SK-N-SH (cell line): ENCODE results near the gene APOE. TPM values are rescaled to one million over a fixed set of nuclear protein-coding genes. Genes with fewer than 3 reads are reported as not detected.

Experiments used
- CTCF ChIA-PET: fragments of 300-600, 350-600 bp; formaldehyde crosslinking; extraction: SDS; loops from one replicate; lab custom pipeline; 2021; lab: Yijun Ruan, JAX
- POLR2A ChIA-PET: fragments of 350-600 bp; sonication (Branson Sonifier 250); formaldehyde crosslinking; extraction: SDS; loops from one replicate; lab custom pipeline; 2020; ENCODE audit warnings: antibody characterized with exemption, inconsistent platforms; lab: Yijun Ruan, JAX
- DNase-seq: peaks from one replicate; pipeline ENCODE4 v3.0.0; 2012
- H2AFZ ChIP-seq: fragments of 200-600 bp; sonication (generic); 2 replicates; pipeline ENCODE4 v1.8.1; 2016; ENCODE audit warnings: antibody characterized with exemption, mild to moderate bottlenecking, low read depth
- H3F3A ChIP-seq: fragments of 200-600 bp; sonication (generic); replicated peaks from 2 replicates; pipeline ENCODE3; 2016; ENCODE audit warnings: antibody characterized with exemption, mild to moderate bottlenecking; ENCODE audit not compliant: insufficient read depth
- H3K27ac ChIP-seq, 2 experiments: fragments of 200-500 bp in 1 of 2; fragments of 200-600 bp in 1 of 2; sonication (Bioruptor generic) in 1 of 2; sonication (generic), shearing (Covaris generic) in 1 of 2; 2 replicates each; pipeline versions ENCODE4 v1.5.1 to v1.6.1; 2014 to 2016; ENCODE audit warnings: low read depth in 2 of 2, inconsistent platforms in 1 of 2, low read length in 1 of 2, mild to moderate bottlenecking in 1 of 2, mixed read lengths in 1 of 2
- H3K27me3 ChIP-seq: fragments of 200-600 bp; sonication (generic), shearing (Covaris generic); 2 replicates; pipeline ENCODE4 v1.6.1; 2016; ENCODE audit warnings: mixed run types; ENCODE audit not compliant: insufficient read depth
- H3K36me3 ChIP-seq, 2 experiments: fragments of 200-500 bp in 1 of 2; fragments of 200-600 bp in 1 of 2; sonication (Bioruptor generic) in 1 of 2; sonication (generic) in 1 of 2; replicated peaks in 1 of 2; 2 replicates each; pipeline versions ENCODE3 to v1.5.1; 2014 to 2016; ENCODE audit warnings: low read length in 1 of 2, mild to moderate bottlenecking in 1 of 2; ENCODE audit not compliant: insufficient read depth in 2 of 2, control insufficient read depth in 1 of 2
- H3K4me1 ChIP-seq, 2 experiments: fragments of 200-500 bp in 1 of 2; fragments of 200-600 bp in 1 of 2; sonication (Bioruptor generic) in 1 of 2; sonication (generic), shearing (Covaris generic) in 1 of 2; 2 replicates each; pipeline versions ENCODE4 v1.5.1 to v1.6.1; 2014 to 2016; ENCODE audit warnings: low read depth in 1 of 2, low read length in 1 of 2, mixed run types in 1 of 2; ENCODE audit not compliant: insufficient read depth in 2 of 2, control insufficient read depth in 1 of 2
- H3K4me2 ChIP-seq: fragments of 200-600 bp; sonication (generic), shearing (Covaris generic); 2 replicates; pipeline ENCODE4 v1.6.1; 2017; ENCODE audit warnings: mixed run types
- H3K4me3 ChIP-seq, 2 experiments: fragments of 200-500 bp in 1 of 2; fragments of 200-600 bp in 1 of 2; sonication (Bioruptor generic) in 1 of 2; sonication (generic), shearing (Covaris generic) in 1 of 2; 2 replicates each; pipeline versions ENCODE4 v1.5.1 to v1.8.1; 2014 to 2016; ENCODE audit warnings: low read depth in 2 of 2, inconsistent platforms in 1 of 2, low read length in 1 of 2, mild to moderate bottlenecking in 1 of 2, mixed read lengths in 1 of 2, moderate library complexity in 1 of 2
- H3K79me2 ChIP-seq: fragments of 200-600 bp; sonication (generic); 2 replicates; pipeline ENCODE4 v1.8.1; 2017; ENCODE audit warnings: mild to moderate bottlenecking; ENCODE audit not compliant: insufficient read depth
- H3K9ac ChIP-seq: fragments of 200-600 bp; sonication (generic); 2 replicates; pipeline ENCODE4 v1.6.1; 2017; ENCODE audit warnings: mixed run types
- H3K9me2 ChIP-seq: fragments of 200-600 bp; sonication (generic); 2 replicates; pipeline ENCODE4 v1.6.1; 2017; ENCODE audit warnings: mixed run types
- H3K9me3 ChIP-seq: fragments of 200-600 bp; sonication (generic); 2 replicates; pipeline ENCODE4 v1.6.1; 2017; ENCODE audit warnings: mixed run types, mild to moderate bottlenecking, moderate library complexity
- H4K20me1 ChIP-seq: fragments of 200-600 bp; sonication (generic); 2 replicates; pipeline ENCODE4 v1.6.1; 2017; ENCODE audit warnings: mild to moderate bottlenecking, mixed run types; ENCODE audit not compliant: insufficient read depth
- EP300 ChIP-seq, 2 experiments: IDR thresholded peaks; 2 replicates each; pipeline versions ENCODE4 v1.4.0 to v1.6.1; 2012; ENCODE audit warnings: borderline replicate concordance in 1 of 2, low read depth in 1 of 2, low read length in 1 of 2
- FOXM1 ChIP-seq: IDR thresholded peaks from 2 replicates; pipeline ENCODE4 v1.4.0; 2012; ENCODE audit warnings: low read depth, mild to moderate bottlenecking
- GATA2 ChIP-seq: sonication (generic); formaldehyde crosslinking; IDR thresholded peaks from 2 replicates; pipeline ENCODE4 v1.5.0; 2020; ENCODE audit warnings: mild to moderate bottlenecking, missing genetic modification reagents
- REST ChIP-seq: IDR thresholded peaks from 2 replicates; pipeline ENCODE4 v1.6.1; 2012; ENCODE audit warnings: mild to moderate bottlenecking, low read depth, low read length, moderate library complexity
- RFX5 ChIP-seq: IDR thresholded peaks from 2 replicates; pipeline ENCODE4 v1.6.1; 2012; ENCODE audit warnings: mild to moderate bottlenecking, improper control_type of control experiment, low read length
- RXRA ChIP-seq: IDR thresholded peaks from 2 replicates; pipeline ENCODE4 v1.4.0; 2012; ENCODE audit warnings: low read depth, mild to moderate bottlenecking, borderline replicate concordance
- SIN3A ChIP-seq: IDR thresholded peaks from 2 replicates; pipeline ENCODE4 v1.6.1; 2012; ENCODE audit warnings: low read depth, mild to moderate bottlenecking, low read length, moderate library complexity, borderline replicate concordance
- YY1 ChIP-seq: IDR thresholded peaks from 2 replicates; pipeline ENCODE4 v1.4.0; 2012; ENCODE audit warnings: low read depth, mild to moderate bottlenecking
- ZBTB33 ChIP-seq: IDR thresholded peaks from 2 replicates; pipeline ENCODE4 v1.4.0; 2012; ENCODE audit warnings: low read depth, borderline replicate concordance
- WGBS: methylation state at CpG from one replicate; pipeline ENCODE4 v1.1.6; 2017; ENCODE audit warnings: low lambda C conversion rate; 5-methylcytosine and 5-hydroxymethylcytosine counted together
- polyA plus RNA-seq, 3 experiments: library from polyadenylated mRNA; depleted of rRNA; stranded (reverse); fragments of >200 nt; gene quantifications; 2 replicates each; pipeline ENCODE4 v1.2.3, GENCODE V29; 2012
- TF ChIP-seq, protein P1 (sequence below): fragments of 150-350 bp; IDR thresholded peaks from 2 replicates; pipeline ENCODE4 v1.6.1; 2016; ENCODE audit warnings: mild to moderate bottlenecking, low read depth, low read length
- TF ChIP-seq, protein P2 (sequence below): IDR thresholded peaks from 2 replicates; pipeline ENCODE4; 2012

APOE gene
- polyA plus RNA-seq, 1 of the 3 experiments (the other 2 are of a cell fraction) = 56.0 TPM

- Histone ChIP-seq H3K27ac (no peak overlapping the region), H3K4me3 (no peak overlapping the region), H3K36me3 (peaks cover 3 to 6% of the 10 kb centered on the region in 2 experiments), H4K20me1 (no peaks in the 10 kb centered on the region), H3K27me3 (no peaks in the 10 kb centered on the region), H3K9me2 (no peaks in the 10 kb centered on the region), H3K9me3 (no peaks in the 10 kb centered on the region), H3K4me2 (no peak overlapping the region), H3F3A (peaks cover 5% of the 10 kb centered on the region), H2AFZ (no peak overlapping the region), H3K79me2 (peaks cover 3% of the 10 kb centered on the region; the same call in 1 of the 2 replicates), H3K4me1 (peaks cover 0 to 5% of the 10 kb centered on the region in 2 experiments; a peak in 1 of 4 replicates), H3K9ac (no peak overlapping the region)
- POLR2A ChIA-PET = interaction anchor here (1.2 kb wide), 1 partner anchor 39 kb away, joined by 3 read pairs; no protein-coding TSS in a partner anchor
- DNase-seq = no peak
- CTCF ChIA-PET = interaction anchor here (0.5 to 10.2 kb wide), 3 partner anchors 39 to 575 kb away, joined by 4 to 131 read pairs (median 57); partner anchors contain the start of gene APOE
- WGBS = 70% methylated on average over 2 of the region's 5 CpGs
- TF ChIP-seq SIN3A = no peak
- no peak for TF ChIP-seq RFX5
- no peak for TF ChIP-seq YY1
- TF ChIP-seq, protein P1, sequence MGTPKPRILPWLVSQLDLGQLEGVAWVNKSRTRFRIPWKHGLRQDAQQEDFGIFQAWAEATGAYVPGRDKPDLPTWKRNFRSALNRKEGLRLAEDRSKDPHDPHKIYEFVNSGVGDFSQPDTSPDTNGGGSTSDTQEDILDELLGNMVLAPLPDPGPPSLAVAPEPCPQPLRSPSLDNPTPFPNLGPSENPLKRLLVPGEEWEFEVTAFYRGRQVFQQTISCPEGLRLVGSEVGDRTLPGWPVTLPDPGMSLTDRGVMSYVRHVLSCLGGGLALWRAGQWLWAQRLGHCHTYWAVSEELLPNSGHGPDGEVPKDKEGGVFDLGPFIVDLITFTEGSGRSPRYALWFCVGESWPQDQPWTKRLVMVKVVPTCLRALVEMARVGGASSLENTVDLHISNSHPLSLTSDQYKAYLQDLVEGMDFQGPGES = no peak
- no peak for TF ChIP-seq REST
- TF ChIP-seq, protein P2, sequence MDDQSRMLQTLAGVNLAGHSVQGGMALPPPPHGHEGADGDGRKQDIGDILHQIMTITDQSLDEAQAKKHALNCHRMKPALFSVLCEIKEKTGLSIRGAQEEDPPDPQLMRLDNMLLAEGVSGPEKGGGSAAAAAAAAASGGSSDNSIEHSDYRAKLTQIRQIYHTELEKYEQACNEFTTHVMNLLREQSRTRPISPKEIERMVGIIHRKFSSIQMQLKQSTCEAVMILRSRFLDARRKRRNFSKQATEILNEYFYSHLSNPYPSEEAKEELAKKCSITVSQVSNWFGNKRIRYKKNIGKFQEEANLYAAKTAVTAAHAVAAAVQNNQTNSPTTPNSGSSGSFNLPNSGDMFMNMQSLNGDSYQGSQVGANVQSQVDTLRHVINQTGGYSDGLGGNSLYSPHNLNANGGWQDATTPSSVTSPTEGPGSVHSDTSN = no peak
- no peak for TF ChIP-seq EP300 (IDR thresholded peaks at IDR 0.05; ENCODE audit: borderline replicate concordance in 1 of 2, low read depth in 1 of 2, low read length in 1 of 2)
- no peak for TF ChIP-seq ZBTB33
- no peak for TF ChIP-seq GATA2 (CRISPR knock-in tag)
- no peak for TF ChIP-seq FOXM1
- no peak for TF ChIP-seq RXRA
Measured at GRCh38 chr19:44948763-44949374, 43.3 kb downstream of the APOE start.
